CD4-positive, alpha-beta T cell treated with Interleukin-17A for 1 hour (primary cell): ENCODE results near the gene SYNE3.

ENCODE experiments used
- DNase-seq: peaks from one replicate; pipeline ENCODE4 v3.0.0-alpha.2; 2020

The SYNE3 gene

GRCh38 chr14:95468448-95469133 lies 47.9 kb downstream of the SYNE3 start:
- DNase-seq = no peak

GRCh38 chr14:95467657-95468056 lies 48.8 kb downstream of the SYNE3 start:
- no peak for DNase-seq

DNA sequence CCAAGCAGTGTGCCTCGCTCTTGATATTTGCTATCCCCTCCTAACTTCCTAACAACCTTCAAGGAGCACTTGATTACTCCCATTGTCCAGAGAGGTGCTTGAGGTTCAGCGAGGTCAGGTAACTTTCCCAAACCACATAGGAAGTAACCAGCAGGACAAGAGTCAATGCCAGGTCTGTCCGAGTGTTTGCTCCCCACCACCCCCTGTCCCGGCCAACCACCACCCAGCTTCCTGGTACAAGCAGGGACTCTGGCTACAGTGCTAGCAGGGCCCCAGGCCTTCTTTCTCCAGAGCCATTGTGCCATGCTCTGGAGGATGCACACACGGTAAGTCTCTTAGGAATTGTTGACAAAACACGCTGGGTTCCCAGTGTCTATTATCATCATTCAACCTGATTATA lies 49.2 kb downstream of the SYNE3 start:
- no peak for DNase-seq
